Measurements from ENCODE around the gene DFFB. TPM values are rescaled to one million over a fixed set of nuclear protein-coding genes. Genes with fewer than 3 reads are reported as not detected.

DFFB gene
- total and polyA plus RNA-seq, 2 experiments from 2014 or later = 5.5 to 6.2 TPM

GRCh38 chr1:3847081-3847480, 10.2 kb upstream of the DFFB start:
- Histone ChIP-seq H3K36me3 (replicated peaks; ENCODE audit: insufficient read depth, low read depth) (no peaks in the 10 kb centered on the region), H2AFZ (no peak overlapping the region), H3K4me2 (no peak overlapping the region), H3K27me3 (no peaks in the 10 kb centered on the region), H4K20me1 (ENCODE audit: insufficient read depth, poor library complexity, severe bottlenecking) (no peaks in the 10 kb centered on the region), H3K9me2 (replicated peaks; ENCODE audit: insufficient read depth) (no peaks in the 10 kb centered on the region), H3K27ac (no peak overlapping the region), H3K4me3 (no peak overlapping the region), H3K79me2 (no peaks in the 10 kb centered on the region), H3K4me1 (ENCODE audit: insufficient read depth) (no peaks in the 10 kb centered on the region), H3K9me3 (ENCODE audit: low read depth) (no peaks in the 10 kb centered on the region)
- DNase-seq (ENCODE audit: low spot score) = no peak
- WGBS (ENCODE audit: low lambda C conversion rate, missing lambda C conversion rate) = 97% methylated on average over 6 of the region's 6 CpGs
- TF ChIP-seq EZH2phosphoT487 (IDR thresholded peaks at IDR 0.05; ENCODE audit: low read depth, severe bottlenecking, unreplicated experiment) = no peak
- TF ChIP-seq CTCF (IDR thresholded peaks at IDR 0.05; ENCODE audit: poor library complexity) = no peak
- no peak for TF ChIP-seq EZH2 (IDR thresholded peaks at IDR 0.05; ENCODE audit: borderline replicate concordance)

GRCh38 chr1:3850857-3851256, 6.4 kb upstream of the DFFB start:
- no peak for DNase-seq (ENCODE audit: low spot score)
- H3K4me1 ChIP-seq (ENCODE audit: insufficient read depth) = peaks cover 3% of the 10 kb centered on the region
- no peaks in the 10 kb centered on the region for H3K9me2 ChIP-seq (replicated peaks; ENCODE audit: insufficient read depth)
- no peak overlapping the region for H3K4me2 ChIP-seq
- 89% methylated on average over 12 of the region's 12 CpGs for WGBS (ENCODE audit: low lambda C conversion rate, missing lambda C conversion rate)
- no peaks in the 10 kb centered on the region for H3K36me3 ChIP-seq (replicated peaks; ENCODE audit: insufficient read depth, low read depth)
- no peak for TF ChIP-seq EZH2phosphoT487 (IDR thresholded peaks at IDR 0.05; ENCODE audit: low read depth, severe bottlenecking, unreplicated experiment)
- TF ChIP-seq CTCF (IDR thresholded peaks at IDR 0.05; ENCODE audit: poor library complexity) = no peak
- no peak for TF ChIP-seq EZH2 (IDR thresholded peaks at IDR 0.05; ENCODE audit: borderline replicate concordance)
- H2AFZ ChIP-seq = no peak overlapping the region
- no peaks in the 10 kb centered on the region for H3K9me3 ChIP-seq (ENCODE audit: low read depth)
- no peaks in the 10 kb centered on the region for H3K27me3 ChIP-seq
- H3K4me3 ChIP-seq = no peak overlapping the region
- H3K79me2 ChIP-seq = peaks cover 36% of the 10 kb centered on the region
- H3K27ac ChIP-seq = no peak overlapping the region
- peaks cover 8% of the 10 kb centered on the region for H4K20me1 ChIP-seq (ENCODE audit: insufficient read depth, poor library complexity, severe bottlenecking)

DNA sequence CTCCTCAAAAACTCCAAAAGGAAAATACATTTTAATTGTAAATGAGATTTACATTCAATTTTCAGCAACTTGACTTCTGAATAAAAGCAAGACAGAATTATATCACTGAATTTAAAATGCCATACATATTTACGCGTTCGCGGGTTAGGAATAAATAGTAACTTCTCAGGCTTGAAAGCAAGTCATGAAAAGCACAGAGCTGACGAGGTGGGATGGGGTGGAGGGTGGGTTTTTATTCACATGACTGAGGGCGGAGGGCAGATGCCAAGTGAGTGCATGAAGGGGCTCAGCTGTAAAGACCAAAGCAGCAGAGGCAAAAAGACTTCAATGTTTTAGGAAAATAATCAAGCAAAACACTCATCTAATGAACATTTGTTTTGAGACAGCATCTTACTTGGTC, 6.0 kb upstream of the DFFB start:
- 98% methylated on average over 6 of the region's 6 CpGs for WGBS (ENCODE audit: low lambda C conversion rate, missing lambda C conversion rate)

More for the DNA sequence above, 6.0 kb upstream of the DFFB start:
- H3K27ac ChIP-seq = no peak overlapping the region
- H3K4me3 ChIP-seq = no peak overlapping the region
- peaks cover 7% of the 10 kb centered on the region for H3K4me1 ChIP-seq (ENCODE audit: insufficient read depth)
- no peaks in the 10 kb centered on the region for H3K27me3 ChIP-seq
- no peaks in the 10 kb centered on the region for H3K36me3 ChIP-seq (replicated peaks; ENCODE audit: insufficient read depth, low read depth)
- H3K79me2 ChIP-seq = peaks cover 40% of the 10 kb centered on the region
- H4K20me1 ChIP-seq (ENCODE audit: insufficient read depth, poor library complexity, severe bottlenecking) = peaks cover 11% of the 10 kb centered on the region
- no peak overlapping the region for H3K4me2 ChIP-seq
- H2AFZ ChIP-seq = no peak overlapping the region
- no peak for DNase-seq (ENCODE audit: low spot score)
- H3K9me2 ChIP-seq (replicated peaks; ENCODE audit: insufficient read depth) = no peaks in the 10 kb centered on the region
- TF ChIP-seq CTCF (IDR thresholded peaks at IDR 0.05; ENCODE audit: poor library complexity) (no peak), EZH2 (IDR thresholded peaks at IDR 0.05; ENCODE audit: borderline replicate concordance) (no peak), EZH2phosphoT487 (IDR thresholded peaks at IDR 0.05; ENCODE audit: low read depth, severe bottlenecking, unreplicated experiment) (no peak)
- H3K9me3 ChIP-seq (ENCODE audit: low read depth) = no peaks in the 10 kb centered on the region

All from hepatocyte (in vitro differentiated cells).